ENCODE results near the gene LRRC23.

LRRC23 gene

DNA sequence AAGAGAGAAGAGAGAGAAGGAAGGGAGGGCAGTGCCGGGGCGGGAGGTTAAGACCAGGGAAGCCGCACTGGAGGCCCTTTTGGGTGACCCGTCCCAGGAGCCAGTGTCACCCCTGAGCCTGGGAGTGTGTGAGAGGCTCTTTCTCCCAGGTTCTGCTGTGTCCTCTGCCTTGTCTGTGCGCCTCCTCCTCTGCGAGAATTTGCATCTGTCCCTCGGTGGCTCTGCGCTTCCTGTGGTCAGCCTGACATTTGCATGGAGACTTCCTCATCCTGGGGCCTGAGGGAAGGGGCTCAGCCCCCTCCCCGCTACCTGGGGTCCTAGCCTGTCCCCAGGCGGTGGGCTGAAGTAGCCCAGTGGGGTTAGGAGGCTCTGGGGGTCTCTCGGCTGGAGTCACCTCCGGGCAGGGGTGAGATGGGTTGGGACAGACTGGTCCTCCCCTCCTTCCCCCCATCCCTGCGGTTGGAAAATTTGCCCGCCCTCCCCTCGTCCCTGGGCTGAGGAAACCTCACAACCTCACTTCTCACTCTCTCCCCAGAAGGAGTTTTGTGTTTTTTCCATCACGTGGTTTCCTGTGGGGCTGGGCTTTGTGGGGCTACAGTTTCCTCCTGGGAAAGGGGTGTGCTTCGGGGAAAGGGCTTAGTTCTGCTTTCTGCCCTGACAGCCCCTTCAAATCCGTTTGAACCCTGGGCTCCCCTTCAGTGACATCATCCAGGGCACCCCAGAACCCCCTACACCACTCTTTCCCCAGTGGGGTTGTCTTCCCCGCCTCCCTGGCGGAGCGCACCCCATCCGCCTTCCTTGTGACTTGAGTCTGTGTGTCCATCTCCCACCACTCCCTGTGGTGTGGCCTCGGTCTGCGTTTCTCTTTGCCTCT is 49.1 kb downstream of the LRRC23 start:
- Histone ChIP-seq H3K4me3 (ENCODE audit: low read depth, low read length) (no peak overlapping the region), H3K36me3 (ENCODE audit: insufficient read depth, low read length) (no peaks in the 10 kb centered on the region), H3K79me2 (ENCODE audit: control insufficient read depth, insufficient read depth, low read length, unreplicated experiment) (no peaks in the 10 kb centered on the region), H3K4me1 (ENCODE audit: control insufficient read depth, insufficient read depth, low read length, unreplicated experiment) (no peaks in the 10 kb centered on the region), H3K27me3 (ENCODE audit: insufficient read depth, low read length) (no peaks in the 10 kb centered on the region), H3K27ac (ENCODE audit: low read depth, low read length) (no peak overlapping the region), H2AFZ (ENCODE audit: low read length, unreplicated experiment) (no peak overlapping the region)

DNA sequence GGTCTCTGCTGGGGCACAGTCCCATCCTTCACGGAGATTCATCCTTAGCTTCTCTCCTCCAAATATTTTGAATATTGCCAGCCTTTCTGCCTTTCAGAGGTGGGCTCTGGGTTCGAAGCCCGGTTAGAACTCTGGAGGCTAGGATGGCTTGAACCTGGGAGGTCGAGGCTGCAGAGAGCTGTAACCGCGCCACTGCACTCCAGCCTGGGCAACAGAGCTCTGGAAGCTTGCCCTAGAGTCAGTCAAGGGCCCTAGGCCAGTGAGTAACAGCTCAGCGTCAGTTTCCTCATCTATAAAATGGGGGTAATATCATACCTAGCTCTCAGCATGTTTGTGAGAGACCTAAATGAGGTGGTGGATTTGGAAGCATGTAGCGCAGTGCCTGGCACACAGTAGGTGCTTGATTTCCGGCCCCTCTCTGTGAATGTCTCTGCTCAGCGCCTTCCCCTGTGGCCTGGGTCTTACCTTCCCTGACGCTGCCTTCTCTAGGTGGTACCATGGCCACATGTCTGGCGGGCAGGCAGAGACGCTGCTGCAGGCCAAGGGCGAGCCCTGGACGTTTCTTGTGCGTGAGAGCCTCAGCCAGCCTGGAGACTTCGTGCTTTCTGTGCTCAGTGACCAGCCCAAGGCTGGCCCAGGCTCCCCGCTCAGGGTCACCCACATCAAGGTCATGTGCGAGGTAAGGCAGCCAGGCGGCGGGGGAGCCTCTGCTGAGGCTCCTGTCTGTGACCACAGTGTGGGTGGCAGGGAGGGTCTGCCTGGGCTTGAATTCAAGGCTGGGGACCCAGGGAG is 49.9 kb downstream of the LRRC23 start:
- Histone ChIP-seq H3K79me2 (ENCODE audit: control insufficient read depth, insufficient read depth, low read length, unreplicated experiment) (no peaks in the 10 kb centered on the region), H3K27ac (ENCODE audit: low read depth, low read length) (no peak overlapping the region), H3K4me1 (ENCODE audit: control insufficient read depth, insufficient read depth, low read length, unreplicated experiment) (no peaks in the 10 kb centered on the region), H3K36me3 (ENCODE audit: insufficient read depth, low read length) (no peaks in the 10 kb centered on the region), H3K27me3 (ENCODE audit: insufficient read depth, low read length) (no peaks in the 10 kb centered on the region), H2AFZ (ENCODE audit: low read length, unreplicated experiment) (no peak overlapping the region), H3K4me3 (ENCODE audit: low read depth, low read length) (no peak overlapping the region)

DNA sequence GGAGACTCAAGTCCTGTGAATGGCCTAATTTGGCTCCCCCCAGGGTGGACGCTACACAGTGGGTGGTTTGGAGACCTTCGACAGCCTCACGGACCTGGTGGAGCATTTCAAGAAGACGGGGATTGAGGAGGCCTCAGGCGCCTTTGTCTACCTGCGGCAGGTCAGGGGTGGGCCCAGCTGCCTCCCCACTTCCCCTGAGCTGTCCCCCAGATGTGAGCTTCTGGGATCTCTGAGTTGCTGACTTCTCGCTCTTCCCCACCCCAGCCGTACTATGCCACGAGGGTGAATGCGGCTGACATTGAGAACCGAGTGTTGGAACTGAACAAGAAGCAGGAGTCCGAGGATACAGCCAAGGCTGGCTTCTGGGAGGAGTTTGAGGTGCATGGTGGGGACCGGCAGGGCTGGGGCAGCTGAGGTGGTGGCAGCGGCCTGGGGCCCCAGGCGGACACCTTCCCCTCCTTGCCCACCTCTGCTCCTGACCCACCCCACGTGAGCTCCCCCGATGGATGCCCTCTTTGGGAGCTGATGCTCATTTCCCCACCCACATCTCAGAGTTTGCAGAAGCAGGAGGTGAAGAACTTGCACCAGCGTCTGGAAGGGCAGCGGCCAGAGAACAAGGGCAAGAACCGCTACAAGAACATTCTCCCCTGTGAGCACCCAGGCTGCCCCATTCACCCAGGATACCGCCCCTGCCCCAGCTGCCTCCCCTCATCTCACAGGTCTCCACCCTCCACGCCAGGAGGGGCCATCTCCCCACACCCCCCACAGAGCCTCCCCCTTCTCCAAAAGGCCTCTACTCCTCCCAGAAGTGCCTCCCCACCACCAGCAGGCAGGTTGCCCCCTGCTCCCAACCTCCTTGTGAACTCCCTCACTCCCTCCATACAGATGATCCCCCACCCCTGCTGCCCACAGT is 50.7 kb downstream of the LRRC23 start:
- Histone ChIP-seq H2AFZ (ENCODE audit: low read length, unreplicated experiment) (no peak overlapping the region), H3K36me3 (ENCODE audit: insufficient read depth, low read length) (no peaks in the 10 kb centered on the region), H3K79me2 (ENCODE audit: control insufficient read depth, insufficient read depth, low read length, unreplicated experiment) (no peaks in the 10 kb centered on the region), H3K4me1 (ENCODE audit: control insufficient read depth, insufficient read depth, low read length, unreplicated experiment) (no peaks in the 10 kb centered on the region), H3K27ac (ENCODE audit: low read depth, low read length) (no peak overlapping the region), H3K4me3 (ENCODE audit: low read depth, low read length) (no peak overlapping the region), H3K27me3 (ENCODE audit: insufficient read depth, low read length) (no peaks in the 10 kb centered on the region)

DNA sequence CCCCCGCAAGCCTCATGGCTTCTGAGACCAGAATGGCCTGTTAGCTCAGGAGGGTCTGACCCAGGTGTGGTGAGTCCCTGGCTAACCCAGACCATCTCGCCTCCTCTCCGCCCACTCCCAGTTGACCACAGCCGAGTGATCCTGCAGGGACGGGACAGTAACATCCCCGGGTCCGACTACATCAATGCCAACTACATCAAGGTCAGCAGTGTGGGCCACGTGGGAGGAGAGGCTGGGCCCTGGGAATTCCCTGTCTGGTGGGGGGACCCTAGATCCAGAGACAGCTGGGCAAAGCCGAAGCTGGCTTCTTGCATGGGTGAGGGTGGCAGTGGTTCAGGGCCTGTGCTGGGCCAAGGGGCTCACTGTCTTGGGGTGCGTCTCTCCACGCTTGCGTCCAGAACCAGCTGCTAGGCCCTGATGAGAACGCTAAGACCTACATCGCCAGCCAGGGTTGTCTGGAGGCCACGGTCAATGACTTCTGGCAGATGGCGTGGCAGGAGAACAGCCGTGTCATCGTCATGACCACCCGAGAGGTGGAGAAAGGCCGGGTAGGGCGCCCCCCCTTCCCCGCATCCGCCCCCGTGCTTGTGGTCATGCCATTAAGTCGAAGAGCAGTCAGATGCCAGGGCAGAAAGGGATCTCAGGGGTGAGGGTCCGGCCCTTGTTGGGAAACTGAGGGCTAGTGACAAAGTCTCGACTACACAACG is 51.6 kb downstream of the LRRC23 start:
- Histone ChIP-seq H3K4me3 (ENCODE audit: low read depth, low read length) (no peak overlapping the region), H3K4me1 (ENCODE audit: control insufficient read depth, insufficient read depth, low read length, unreplicated experiment) (peaks cover 4% of the 10 kb centered on the region), H2AFZ (ENCODE audit: low read length, unreplicated experiment) (no peak overlapping the region), H3K27me3 (ENCODE audit: insufficient read depth, low read length) (no peaks in the 10 kb centered on the region), H3K27ac (ENCODE audit: low read depth, low read length) (no peak overlapping the region), H3K79me2 (ENCODE audit: control insufficient read depth, insufficient read depth, low read length, unreplicated experiment) (no peaks in the 10 kb centered on the region), H3K36me3 (ENCODE audit: insufficient read depth, low read length) (no peaks in the 10 kb centered on the region)

DNA sequence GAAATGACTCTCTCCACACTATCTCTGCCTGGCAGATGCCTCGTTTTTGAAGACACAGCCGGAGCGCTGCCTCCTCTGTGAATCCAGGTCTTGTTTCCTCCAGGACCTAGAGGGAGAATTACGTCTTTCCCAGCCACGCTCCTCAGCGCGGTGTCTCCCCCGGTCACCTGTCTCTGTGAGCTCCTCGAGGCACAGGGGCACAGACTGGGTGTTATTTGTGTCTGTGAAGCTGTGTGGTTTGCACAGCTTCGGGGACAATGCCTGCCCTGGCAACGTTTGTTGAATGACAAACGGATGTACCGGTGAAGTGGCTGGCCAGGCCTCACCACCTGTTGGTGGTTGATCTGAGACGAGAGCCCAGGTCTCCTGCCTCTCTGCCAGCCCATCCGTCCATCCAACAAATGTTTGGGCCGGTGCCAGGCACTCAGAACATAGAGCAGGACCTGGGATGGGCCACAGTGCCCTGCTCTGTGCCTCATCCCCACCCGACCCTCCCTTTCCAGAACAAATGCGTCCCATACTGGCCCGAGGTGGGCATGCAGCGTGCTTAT is 52.6 kb downstream of the LRRC23 start:
- Histone ChIP-seq H3K4me1 (ENCODE audit: control insufficient read depth, insufficient read depth, low read length, unreplicated experiment) (peaks cover 14% of the 10 kb centered on the region), H3K27me3 (ENCODE audit: insufficient read depth, low read length) (no peaks in the 10 kb centered on the region), H3K79me2 (ENCODE audit: control insufficient read depth, insufficient read depth, low read length, unreplicated experiment) (no peaks in the 10 kb centered on the region), H3K27ac (ENCODE audit: low read depth, low read length) (no peak overlapping the region), H3K36me3 (ENCODE audit: insufficient read depth, low read length) (no peaks in the 10 kb centered on the region), H3K4me3 (ENCODE audit: low read depth, low read length) (no peak overlapping the region), H2AFZ (ENCODE audit: low read length, unreplicated experiment) (no peak overlapping the region)

DNA sequence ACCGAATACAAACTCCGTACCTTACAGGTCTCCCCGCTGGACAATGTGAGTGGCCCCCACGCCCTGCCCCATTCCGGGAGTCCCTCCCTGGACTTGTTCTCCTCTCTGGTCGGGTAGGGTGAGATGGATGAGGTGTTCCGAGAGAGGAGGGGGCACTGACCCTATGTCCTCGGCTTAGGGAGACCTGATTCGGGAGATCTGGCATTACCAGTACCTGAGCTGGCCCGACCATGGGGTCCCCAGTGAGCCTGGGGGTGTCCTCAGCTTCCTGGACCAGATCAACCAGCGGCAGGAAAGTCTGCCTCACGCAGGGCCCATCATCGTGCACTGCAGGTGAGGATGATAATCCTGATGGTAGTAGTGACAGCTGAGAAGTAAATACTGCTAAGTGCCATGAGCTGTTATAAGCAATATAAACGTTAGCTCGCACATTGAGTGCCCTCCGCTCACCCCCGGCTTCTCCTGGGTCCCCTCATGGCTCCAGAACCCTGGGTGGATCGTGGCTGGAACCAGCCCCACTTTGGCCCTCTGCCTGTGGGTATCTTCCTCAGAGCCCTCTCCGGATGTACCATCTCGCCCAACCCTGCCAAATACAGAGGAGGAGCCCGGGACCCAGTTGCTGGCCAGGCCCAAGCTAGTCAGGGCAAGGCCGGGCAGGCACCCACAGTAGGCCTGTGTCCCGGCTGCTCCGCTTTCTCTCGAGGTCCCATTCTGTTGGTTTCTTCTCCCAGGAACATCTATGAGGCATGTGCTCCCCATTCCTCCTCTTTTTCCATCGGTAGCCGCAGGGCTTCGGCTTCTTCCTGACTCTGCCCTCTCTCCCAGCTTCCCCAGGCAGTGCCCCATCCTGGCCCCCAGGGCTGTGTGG is 53.4 kb downstream of the LRRC23 start:
- H3K27ac ChIP-seq (ENCODE audit: low read depth, low read length): no peak overlapping the region
- H3K36me3 ChIP-seq (ENCODE audit: insufficient read depth, low read length): no peaks in the 10 kb centered on the region
- peaks cover 19% of the 10 kb centered on the region for H3K4me1 ChIP-seq (ENCODE audit: control insufficient read depth, insufficient read depth, low read length, unreplicated experiment)
- no peaks in the 10 kb centered on the region for H3K79me2 ChIP-seq (ENCODE audit: control insufficient read depth, insufficient read depth, low read length, unreplicated experiment)
- H2AFZ ChIP-seq (ENCODE audit: low read length, unreplicated experiment): no peak overlapping the region
- no peak overlapping the region for H3K4me3 ChIP-seq (ENCODE audit: low read depth, low read length)
- H3K27me3 ChIP-seq (ENCODE audit: insufficient read depth, low read length): no peaks in the 10 kb centered on the region

DNA sequence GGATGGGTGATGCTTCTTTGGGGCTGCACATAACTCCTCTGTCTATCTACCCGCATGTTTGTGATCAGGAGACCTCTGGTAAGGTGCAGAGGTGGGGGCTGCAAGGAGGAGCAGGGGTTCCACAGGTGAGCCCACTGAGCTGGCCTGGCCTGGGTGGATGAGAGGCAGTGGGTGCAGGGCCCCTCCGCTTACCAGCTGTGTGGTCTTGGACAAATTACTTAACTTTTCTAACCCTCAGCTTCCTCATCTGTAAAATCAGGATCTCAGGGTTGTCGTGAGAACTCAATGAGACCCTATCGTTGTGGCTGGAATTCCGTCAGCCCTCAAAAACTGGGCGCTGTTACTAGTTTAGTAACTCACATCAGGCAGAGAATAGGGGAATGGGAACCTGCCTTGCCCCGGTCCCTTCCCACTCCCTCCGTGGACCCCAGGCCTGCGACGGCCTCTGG is 54.0 kb downstream of the LRRC23 start:
- no peak overlapping the region for H3K4me3 ChIP-seq (ENCODE audit: low read depth, low read length)
- H3K4me1 ChIP-seq (ENCODE audit: control insufficient read depth, insufficient read depth, low read length, unreplicated experiment): peaks cover 19% of the 10 kb centered on the region
- no peak overlapping the region for H3K27ac ChIP-seq (ENCODE audit: low read depth, low read length)
- no peak overlapping the region for H2AFZ ChIP-seq (ENCODE audit: low read length, unreplicated experiment)
- no peaks in the 10 kb centered on the region for H3K27me3 ChIP-seq (ENCODE audit: insufficient read depth, low read length)
- H3K36me3 ChIP-seq (ENCODE audit: insufficient read depth, low read length): no peaks in the 10 kb centered on the region
- H3K79me2 ChIP-seq (ENCODE audit: control insufficient read depth, insufficient read depth, low read length, unreplicated experiment): no peaks in the 10 kb centered on the region

DNA sequence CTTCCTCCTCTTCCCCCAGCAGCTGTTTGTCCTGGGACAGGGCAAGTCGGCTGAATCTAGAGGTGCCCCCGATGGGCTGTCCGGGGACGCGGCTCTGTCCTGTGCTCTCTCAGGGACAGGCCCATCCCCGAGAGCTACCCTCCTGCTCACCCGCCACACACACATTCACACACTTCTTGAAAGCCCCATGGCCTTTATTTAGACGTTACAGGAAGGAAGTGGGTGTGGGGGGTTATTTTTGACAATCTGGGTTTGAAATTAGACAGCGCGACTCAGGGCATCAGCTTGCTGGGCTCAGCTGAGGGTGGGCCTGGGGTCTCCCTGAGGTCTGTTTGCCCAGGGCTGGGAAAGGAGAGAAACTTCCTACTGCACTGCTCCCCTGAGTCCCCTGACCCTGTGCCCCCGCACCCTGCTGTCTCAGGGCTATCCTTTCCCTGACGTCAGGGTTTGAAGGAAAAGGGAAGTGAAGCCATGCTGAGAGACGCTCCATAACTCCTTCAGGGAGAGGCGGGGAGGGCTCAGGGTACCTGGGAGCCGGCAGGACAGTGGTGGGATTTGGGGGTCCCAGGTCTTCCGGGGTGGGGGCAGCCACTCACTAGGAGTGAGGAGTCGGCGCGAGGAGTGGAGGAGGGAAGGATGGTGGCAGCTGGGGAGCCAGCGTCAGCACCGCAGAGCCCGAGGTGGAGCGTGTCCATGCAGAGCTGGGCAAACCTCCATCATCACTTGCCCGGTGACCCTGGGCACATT is 54.6 kb downstream of the LRRC23 start:
- no peaks in the 10 kb centered on the region for H3K27me3 ChIP-seq (ENCODE audit: insufficient read depth, low read length)
- H3K4me1 ChIP-seq (ENCODE audit: control insufficient read depth, insufficient read depth, low read length, unreplicated experiment): peaks cover 19% of the 10 kb centered on the region
- H3K4me3 ChIP-seq (ENCODE audit: low read depth, low read length): no peak overlapping the region
- no peak overlapping the region for H2AFZ ChIP-seq (ENCODE audit: low read length, unreplicated experiment)
- no peaks in the 10 kb centered on the region for H3K79me2 ChIP-seq (ENCODE audit: control insufficient read depth, insufficient read depth, low read length, unreplicated experiment)
- no peaks in the 10 kb centered on the region for H3K36me3 ChIP-seq (ENCODE audit: insufficient read depth, low read length)
- H3K27ac ChIP-seq (ENCODE audit: low read depth, low read length): no peak overlapping the region

All from ACC112 (cell line).